ENCODE measurements around the gene LITAF.

The LITAF gene

GRCh38 chr16:11550791-11551498 is 35.8 kb downstream of the LITAF start:
- DNase-seq (ENCODE audit: low spot score): no peak

DNA sequence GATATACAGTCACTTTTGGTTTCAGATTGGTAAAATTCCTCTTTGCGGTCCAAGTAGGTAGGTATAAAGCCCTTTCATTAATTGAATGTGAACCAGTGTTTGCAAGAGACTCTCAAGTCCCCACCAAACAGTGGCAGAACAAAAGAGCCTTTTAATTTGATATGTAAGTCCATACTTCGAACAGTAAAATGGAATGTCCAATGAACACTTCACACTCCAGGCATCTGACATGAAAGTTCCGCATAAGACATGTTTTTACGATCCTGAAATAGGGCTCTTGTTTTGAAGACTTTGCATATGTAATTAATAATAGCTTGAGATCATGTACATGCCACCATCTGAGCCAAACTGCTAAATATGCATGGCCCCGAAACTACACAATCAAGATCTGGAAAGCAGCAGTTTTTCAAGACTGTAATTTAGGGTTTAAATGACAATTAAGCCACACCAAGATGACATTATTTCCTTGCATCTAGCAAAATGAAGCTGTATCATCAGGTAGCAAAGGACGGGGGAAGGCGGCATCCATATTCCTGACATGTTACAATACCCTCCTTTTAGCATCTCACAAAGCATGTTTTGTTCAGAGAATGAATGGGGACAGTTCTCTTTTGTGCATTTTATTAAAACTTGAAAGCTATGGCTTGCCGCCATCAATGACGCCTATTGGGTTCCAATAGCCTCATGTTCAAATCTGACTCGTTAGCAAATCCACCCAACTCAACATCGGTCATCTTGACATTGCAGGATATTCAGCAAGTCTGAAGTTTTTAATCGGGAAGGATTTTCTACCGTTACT is 39.4 kb downstream of the LITAF start:
- peak; percentile 88 for DNase-seq (ENCODE audit: low spot score)

- DNase-seq (ENCODE audit: low spot score): no peak
Measured at GRCh38 chr16:11546608-11547061, 40.1 kb downstream of the LITAF start.

- DNase-seq (ENCODE audit: low spot score): no peak
Measured at GRCh38 chr16:11543661-11544393, 42.9 kb downstream of the LITAF start.

GRCh38 chr16:11542069-11542744 is 44.5 kb downstream of the LITAF start:
- no peak for DNase-seq (ENCODE audit: low spot score)

DNA sequence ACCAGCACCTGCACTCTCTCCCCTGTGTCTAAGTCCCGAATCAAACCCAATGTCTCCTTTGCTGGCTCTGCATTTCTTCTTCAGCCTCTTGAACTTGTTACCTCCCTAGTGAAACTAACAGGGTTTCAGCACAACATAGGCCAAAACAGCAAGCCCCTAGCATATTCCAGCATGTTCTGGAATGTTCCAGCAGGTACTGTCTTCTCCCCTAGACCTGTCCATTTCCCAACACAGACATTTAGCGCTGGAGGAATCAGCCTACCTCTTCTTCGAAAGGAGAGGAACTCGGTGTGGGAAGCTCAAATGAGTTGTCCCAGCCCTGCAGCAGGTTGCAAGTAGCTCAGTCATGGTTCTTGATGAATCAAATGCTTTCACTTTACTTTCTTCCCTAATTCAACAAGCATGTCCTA is 47.1 kb downstream of the LITAF start:
- DNase-seq (ENCODE audit: low spot score): peak; percentile 28

GRCh38 chr16:11538880-11539279 is 47.8 kb downstream of the LITAF start:
- DNase-seq (ENCODE audit: low spot score): no peak

DNA sequence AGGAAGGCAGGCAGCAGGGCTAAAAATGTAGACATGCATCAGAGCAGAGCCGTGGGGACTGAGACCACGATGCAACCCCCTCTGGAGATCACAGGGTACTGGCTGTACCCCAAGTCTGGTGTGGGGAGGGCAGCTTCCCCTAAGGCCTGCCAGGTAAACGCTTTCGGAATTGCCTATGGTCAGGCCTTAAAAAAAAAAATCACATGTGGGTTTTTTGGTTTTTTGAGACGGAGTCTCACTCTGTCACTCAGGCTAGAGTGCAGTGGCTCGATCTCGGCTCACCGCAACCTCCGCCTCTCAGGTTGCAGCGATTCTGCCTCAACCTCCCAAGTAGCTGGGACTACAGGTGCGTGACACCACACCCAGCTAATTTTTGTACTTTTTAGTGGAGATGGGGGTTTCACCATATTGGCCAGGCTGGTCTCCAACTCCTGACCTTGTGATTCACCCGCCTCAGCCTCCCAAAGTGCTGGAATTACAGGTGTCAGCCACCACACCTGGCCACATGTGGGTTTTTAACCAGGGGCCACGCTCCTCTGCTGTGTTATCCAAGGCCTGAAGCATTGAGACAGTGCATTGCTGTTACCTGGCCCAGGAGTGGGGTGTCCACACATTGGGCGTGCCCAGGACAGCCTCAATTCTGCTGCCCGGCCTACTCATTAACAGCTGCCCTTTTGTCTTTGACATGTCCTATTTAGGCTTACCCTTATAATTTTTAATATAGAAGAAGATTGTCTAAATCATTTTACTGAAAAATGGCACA is 50.4 kb downstream of the LITAF start:
- DNase-seq (ENCODE audit: low spot score): no peak

DNA sequence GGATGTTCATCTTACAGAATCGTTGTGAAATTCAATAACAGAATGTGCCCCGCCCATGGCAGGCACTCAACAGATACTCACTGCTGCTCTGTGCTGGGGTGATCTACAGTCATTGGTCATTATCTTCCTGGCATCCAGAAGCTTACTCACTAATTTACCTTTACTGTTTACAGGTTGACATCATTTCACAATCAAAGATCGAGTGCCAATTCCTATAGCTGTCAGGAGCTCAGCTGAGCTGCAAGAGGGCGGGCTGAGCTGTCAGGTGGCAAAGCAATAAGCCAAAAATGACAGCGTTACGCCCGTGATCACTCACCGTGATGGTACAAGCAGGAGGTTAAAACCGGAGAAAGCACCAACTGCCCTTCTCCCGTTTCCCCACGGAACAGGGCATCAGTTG is 51.2 kb downstream of the LITAF start:
- no peak for DNase-seq (ENCODE audit: low spot score)

- DNase-seq (ENCODE audit: low spot score): no peak
Measured at GRCh38 chr16:11534262-11534661, 52.5 kb downstream of the LITAF start.

DNA sequence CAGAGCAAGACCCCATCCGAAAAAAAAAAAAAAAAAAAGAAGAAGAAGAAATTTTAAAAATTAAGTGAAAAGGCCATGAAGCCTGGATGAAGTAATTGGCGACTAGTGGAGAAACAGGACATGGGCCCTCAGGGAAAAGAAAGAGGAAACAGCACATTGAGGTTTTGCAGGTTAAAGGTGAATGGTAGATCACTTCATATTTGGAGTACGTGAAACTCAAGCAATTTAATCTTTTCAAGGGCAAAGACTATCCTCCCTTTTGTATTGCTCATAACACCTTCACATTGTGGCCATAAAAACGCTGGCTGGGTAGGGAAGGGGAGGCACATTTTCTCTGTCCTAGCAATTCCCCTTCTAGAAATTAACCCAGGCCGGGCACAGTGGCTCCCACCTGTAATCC is 53.1 kb downstream of the LITAF start:
- no peak for DNase-seq (ENCODE audit: low spot score)

DNA sequence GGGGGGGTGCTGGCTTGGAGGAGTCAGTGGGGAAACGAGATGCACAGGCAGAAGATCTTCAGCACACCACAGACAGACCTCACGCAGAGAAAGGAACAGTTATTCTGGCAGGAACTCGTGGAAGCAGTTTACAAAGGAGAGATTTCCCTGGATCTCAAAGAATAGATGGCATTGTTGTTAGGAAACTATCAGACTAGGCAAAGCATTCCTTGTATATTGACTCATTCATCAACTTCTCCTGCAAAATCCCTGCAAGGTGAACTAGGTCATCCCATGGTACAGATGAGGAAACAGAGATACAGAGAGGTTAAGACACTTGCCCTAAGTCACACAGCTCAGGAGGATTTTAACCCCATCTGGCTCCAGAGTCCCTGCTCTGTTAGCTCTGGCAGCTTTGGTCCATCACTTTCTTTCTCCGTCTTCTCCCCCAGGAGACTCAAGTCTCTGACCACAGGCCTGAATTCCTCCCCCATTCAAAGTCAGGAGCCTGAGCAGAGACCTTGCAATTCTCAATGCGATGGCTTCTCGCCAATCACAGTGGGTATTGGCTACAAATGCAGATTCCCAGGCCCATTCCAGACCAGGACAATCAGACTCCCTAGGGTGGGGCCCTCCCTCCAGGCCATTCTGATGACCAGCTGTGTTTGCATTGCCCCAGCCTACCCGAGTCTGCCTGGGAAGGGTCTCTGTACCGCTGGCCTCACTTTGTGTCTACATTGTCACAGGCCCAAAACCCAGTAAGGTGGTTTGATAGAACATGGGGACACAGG is 56.4 kb downstream of the LITAF start:
- DNase-seq (ENCODE audit: low spot score): no peak

GRCh38 chr16:11529285-11529684 is 57.4 kb downstream of the LITAF start:
- DNase-seq (ENCODE audit: low spot score): no peak

DNA sequence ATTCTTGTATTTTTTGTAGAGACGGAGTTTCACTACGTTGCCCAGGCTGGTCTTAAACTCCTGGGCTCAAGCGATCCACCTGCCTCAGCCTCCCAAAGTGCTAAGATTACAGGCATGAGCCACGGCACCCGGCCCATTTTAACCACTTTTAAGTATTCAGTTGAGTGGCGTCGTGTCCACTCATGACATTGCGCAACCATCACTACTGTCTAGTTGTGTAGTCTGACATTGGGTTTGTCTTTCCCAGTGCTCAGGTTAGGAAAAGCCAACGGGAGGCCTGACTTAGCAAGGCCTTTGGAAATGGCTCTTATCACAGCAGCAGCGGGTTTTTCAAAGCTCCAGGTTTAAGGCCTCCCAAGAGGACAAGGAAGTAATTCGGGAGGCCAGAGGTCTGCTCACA is 58.7 kb downstream of the LITAF start:
- no peak for DNase-seq (ENCODE audit: low spot score)

- DNase-seq (ENCODE audit: low spot score): no peak
Measured at GRCh38 chr16:11526655-11527350, 59.9 kb downstream of the LITAF start.

DNA sequence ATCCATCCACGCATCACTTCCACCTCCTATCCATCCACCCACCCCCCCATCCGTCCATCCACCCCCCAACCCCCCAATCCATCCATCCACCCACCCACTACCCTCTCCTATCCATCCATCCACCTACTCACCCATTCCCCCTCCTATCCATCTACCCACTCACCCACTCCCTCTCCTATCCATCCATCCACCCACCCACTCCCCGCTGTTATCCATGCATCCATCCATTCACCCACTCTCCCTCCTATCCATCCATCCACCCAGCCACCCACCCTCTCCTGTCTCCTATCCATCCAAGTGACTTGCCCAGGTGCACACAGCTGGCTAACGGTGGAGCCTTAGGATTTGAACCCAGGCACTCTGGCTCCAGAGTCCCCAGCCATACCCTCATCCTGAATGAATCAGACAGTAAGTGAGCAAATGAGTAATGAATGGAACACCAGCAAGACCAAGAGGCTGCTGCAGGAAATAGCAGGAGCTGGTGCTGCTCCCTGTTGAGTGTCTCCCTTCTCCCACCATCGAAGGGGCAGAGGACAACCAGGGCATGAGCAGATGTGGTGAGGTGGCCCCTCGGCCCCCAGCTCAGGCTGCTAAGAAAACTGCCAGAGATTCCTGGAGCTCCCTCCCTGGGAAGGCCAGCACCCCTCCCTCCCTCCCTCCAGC is 62.5 kb downstream of the LITAF start:
- no peak for DNase-seq (ENCODE audit: low spot score)

- DNase-seq (ENCODE audit: low spot score): no peak
Measured at GRCh38 chr16:11521055-11521454, 65.7 kb downstream of the LITAF start.

DNA sequence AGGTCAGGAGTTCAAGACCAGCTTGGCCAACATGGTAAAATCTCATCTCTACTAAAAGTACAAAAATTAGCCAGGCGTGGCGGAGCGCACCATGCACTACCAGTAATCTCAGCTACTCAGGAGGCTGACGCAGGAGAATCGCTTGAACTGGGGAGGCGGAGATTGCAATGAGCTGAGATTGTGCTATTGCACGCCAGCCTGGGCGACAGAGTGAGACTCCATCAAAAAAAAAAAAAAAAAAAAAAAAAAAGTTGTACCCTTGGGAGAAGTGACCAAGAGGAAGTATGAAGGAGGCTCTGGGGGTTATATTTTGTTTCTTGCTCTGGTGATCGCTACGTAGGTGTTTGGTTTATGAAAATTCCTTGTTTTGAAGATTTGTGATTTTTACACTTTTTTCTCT is 66.3 kb downstream of the LITAF start:
- no peak for DNase-seq (ENCODE audit: low spot score)

DNA sequence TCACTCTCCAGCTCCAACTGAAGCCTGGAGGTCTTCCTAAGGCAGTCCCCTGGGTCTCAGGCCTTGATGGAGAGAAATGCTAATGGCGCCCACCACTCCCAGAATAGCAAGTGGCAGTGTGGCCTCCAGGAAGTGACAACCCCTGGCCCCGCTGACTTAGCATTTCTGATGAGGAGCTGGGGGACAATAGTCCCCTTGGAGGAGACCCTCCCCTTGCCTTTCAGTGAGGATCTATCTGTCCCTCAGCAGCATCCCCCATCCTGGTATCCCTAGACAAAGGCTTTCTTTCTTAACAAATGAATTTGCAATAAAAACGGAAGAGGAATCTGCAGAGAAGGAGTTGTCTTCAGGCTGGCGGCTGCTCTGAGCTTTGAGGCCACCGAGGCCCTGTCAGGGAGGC is 68.8 kb downstream of the LITAF start:
- no peak for DNase-seq (ENCODE audit: low spot score)
